ENCODE measurements around the gene UBAC2. TPM values are rescaled to one million over a fixed set of nuclear protein-coding genes. Genes with fewer than 3 reads are reported as not detected.

Gene UBAC2
- total RNA-seq, 1 experiment from 2014 or later = 41.0 TPM

DNA sequence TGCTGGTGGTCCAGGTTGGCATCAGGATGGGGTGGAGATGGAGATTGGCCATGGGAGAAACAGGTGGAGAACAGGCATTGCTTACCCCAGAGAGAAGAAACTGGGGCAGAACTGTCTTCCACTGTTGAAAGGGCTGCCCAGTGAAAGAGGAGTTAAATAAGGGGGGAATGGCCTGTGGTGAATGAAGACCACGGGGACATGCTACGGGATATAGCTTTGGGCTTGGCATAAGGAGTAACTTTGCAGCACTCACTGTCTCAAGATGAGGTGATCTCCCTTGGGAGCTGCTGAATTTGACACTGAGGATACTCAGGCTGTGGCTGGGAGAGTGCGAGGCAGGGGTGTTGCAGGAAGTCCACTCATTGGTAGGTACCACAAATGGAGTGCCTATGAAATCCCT, 68.2 kb downstream of the UBAC2 start:
- CTCF ChIA-PET = interaction anchor here (0.7 to 0.9 kb wide), 2 partner anchors 11 to 167 kb away, joined by 4 read pairs; no protein-coding TSS in a partner anchor
- no TSS peak for BruUV-seq (replicated peaks)
- Mint-ChIP-seq H3K27me3 (ENCODE audit: unreplicated experiment) (no peaks in the 10 kb centered on the region), H3K27ac (ENCODE audit: unreplicated experiment) (no peak overlapping the region), H3K4me3 (ENCODE audit: low read depth, unreplicated experiment) (no peak overlapping the region), H3K4me1 (ENCODE audit: low read depth, unreplicated experiment) (no peaks in the 10 kb centered on the region), H3K9me3 (ENCODE audit: low read depth, unreplicated experiment) (no peaks in the 10 kb centered on the region), H3K36me3 (ENCODE audit: insufficient read depth, unreplicated experiment) (no peaks in the 10 kb centered on the region)
- intact Hi-C loops (cut with micrococcal nuclease; ENCODE audit: unreplicated experiment) = loop anchor here (5.0 kb wide), 2 partner anchors 72 to 168 kb away; no protein-coding TSS in a partner anchor
- TF ChIP-seq, protein P1, sequence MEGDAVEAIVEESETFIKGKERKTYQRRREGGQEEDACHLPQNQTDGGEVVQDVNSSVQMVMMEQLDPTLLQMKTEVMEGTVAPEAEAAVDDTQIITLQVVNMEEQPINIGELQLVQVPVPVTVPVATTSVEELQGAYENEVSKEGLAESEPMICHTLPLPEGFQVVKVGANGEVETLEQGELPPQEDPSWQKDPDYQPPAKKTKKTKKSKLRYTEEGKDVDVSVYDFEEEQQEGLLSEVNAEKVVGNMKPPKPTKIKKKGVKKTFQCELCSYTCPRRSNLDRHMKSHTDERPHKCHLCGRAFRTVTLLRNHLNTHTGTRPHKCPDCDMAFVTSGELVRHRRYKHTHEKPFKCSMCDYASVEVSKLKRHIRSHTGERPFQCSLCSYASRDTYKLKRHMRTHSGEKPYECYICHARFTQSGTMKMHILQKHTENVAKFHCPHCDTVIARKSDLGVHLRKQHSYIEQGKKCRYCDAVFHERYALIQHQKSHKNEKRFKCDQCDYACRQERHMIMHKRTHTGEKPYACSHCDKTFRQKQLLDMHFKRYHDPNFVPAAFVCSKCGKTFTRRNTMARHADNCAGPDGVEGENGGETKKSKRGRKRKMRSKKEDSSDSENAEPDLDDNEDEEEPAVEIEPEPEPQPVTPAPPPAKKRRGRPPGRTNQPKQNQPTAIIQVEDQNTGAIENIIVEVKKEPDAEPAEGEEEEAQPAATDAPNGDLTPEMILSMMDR (IDR thresholded peaks at IDR 0.05; ENCODE audit: unreplicated experiment) = no peak
- no peak for DNase-seq

DNA sequence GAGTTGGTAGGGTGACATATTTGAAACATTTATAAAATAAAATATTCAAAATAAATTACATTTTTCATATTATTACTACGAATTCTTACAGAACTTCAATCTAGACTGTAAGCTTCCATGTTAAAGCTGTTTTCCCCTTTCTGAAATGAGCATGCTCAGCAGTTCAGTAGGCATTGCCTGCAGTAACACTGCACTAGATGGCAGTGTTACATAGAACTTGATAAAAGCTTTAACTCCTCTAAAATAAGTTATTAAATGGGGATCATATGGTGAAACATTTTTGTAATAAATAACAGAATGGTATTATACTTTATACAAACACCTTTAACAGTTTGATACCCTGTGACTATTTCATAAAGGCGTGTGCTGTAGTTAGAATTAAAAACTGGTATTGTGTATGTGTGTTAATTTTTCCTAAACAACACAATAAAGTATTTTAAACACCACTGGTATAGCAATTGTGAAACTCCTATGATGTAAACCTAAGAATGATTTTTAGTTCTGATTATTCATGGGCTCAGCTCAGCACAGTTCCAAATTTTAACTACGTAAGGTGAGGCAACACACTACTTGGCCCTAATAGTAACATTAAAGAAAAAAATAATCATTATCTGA, 69.1 kb downstream of the UBAC2 start:
- TF ChIP-seq, protein P1 (IDR thresholded peaks at IDR 0.05; ENCODE audit: unreplicated experiment) = no peak
- Mint-ChIP-seq H3K27ac (ENCODE audit: unreplicated experiment) (no peak overlapping the region), H3K27me3 (ENCODE audit: unreplicated experiment) (no peaks in the 10 kb centered on the region), H3K36me3 (ENCODE audit: insufficient read depth, unreplicated experiment) (no peaks in the 10 kb centered on the region), H3K4me1 (ENCODE audit: low read depth, unreplicated experiment) (no peaks in the 10 kb centered on the region), H3K4me3 (ENCODE audit: low read depth, unreplicated experiment) (no peak overlapping the region), H3K9me3 (ENCODE audit: low read depth, unreplicated experiment) (no peaks in the 10 kb centered on the region)
- no peak for DNase-seq
- intact Hi-C loops (cut with micrococcal nuclease; ENCODE audit: unreplicated experiment) = loop anchor here (5.0 kb wide), 2 partner anchors 72 to 168 kb away; no protein-coding TSS in a partner anchor
- no TSS peak for BruUV-seq (replicated peaks)
- CTCF ChIA-PET = interaction anchor here (0.7 to 0.9 kb wide), 2 partner anchors 11 to 166 kb away, joined by 4 read pairs; no protein-coding TSS in a partner anchor

DNA sequence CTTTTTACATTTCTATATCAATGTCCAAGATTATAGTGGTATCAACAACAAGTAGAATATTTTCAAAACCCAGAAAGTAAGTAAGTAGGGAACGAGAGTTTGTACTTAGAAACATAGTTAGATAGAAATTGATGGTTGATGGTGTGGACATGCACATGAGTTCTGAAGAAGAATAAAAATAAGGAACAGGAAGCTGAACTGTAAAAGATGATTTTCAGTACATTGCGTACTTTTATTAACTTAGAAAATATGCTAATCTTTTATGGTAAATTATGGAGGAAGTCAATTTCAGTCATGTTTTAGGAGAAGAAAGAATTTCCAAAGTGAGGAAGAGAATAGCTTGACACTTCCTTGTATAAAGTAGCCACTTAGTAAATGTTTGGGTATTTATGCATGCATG, 69.9 kb downstream of the UBAC2 start:
- CTCF ChIA-PET = no interaction called here
- Mint-ChIP-seq H3K27me3 (ENCODE audit: unreplicated experiment) (no peaks in the 10 kb centered on the region), H3K4me1 (ENCODE audit: low read depth, unreplicated experiment) (no peaks in the 10 kb centered on the region), H3K27ac (ENCODE audit: unreplicated experiment) (no peak overlapping the region), H3K4me3 (ENCODE audit: low read depth, unreplicated experiment) (no peak overlapping the region), H3K9me3 (ENCODE audit: low read depth, unreplicated experiment) (no peaks in the 10 kb centered on the region), H3K36me3 (ENCODE audit: insufficient read depth, unreplicated experiment) (peaks cover 2% of the 10 kb centered on the region)
- intact Hi-C loops (cut with micrococcal nuclease; ENCODE audit: unreplicated experiment) = no loop called here
- TF ChIP-seq, protein P1 (IDR thresholded peaks at IDR 0.05; ENCODE audit: unreplicated experiment) = no peak
- DNase-seq = no peak
- no TSS peak for BruUV-seq (replicated peaks)

DNA sequence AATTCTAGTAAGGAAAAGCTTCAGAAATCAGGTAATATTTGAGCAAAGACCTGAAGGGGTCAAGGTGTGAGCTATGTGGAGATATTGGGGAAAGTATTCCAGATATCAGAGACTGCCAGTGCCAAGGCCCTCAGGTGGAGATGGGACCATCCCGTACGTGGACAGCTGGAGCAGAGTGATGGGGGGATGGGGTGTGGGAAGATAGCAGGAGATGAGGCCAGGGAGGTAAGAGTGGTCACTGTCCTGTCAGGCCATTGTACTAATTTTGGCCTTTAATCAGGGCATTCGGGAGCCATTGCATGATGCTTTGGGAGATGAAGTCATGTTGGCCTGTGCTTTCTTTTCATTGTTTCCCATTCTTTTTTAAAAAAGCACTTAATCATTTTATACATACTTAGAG, 70.6 kb downstream of the UBAC2 start:
- BruUV-seq (replicated peaks) = no TSS peak
- no peaks in the 10 kb centered on the region for H3K9me3 Mint-ChIP-seq (ENCODE audit: low read depth, unreplicated experiment)
- no peaks in the 10 kb centered on the region for H3K27me3 Mint-ChIP-seq (ENCODE audit: unreplicated experiment)
- TF ChIP-seq, protein P1 (IDR thresholded peaks at IDR 0.05; ENCODE audit: unreplicated experiment) = no peak
- H3K4me3 Mint-ChIP-seq (ENCODE audit: low read depth, unreplicated experiment) = no peak overlapping the region
- H3K4me1 Mint-ChIP-seq (ENCODE audit: low read depth, unreplicated experiment) = no peaks in the 10 kb centered on the region
- H3K27ac Mint-ChIP-seq (ENCODE audit: unreplicated experiment) = no peak overlapping the region
- intact Hi-C loops (cut with micrococcal nuclease; ENCODE audit: unreplicated experiment) = no loop called here
- CTCF ChIA-PET = no interaction called here
- no peak for DNase-seq
- peaks cover 5% of the 10 kb centered on the region for H3K36me3 Mint-ChIP-seq (ENCODE audit: insufficient read depth, unreplicated experiment)
